Sigmoid colon (tissue), 7 donors: Measurements from ENCODE around the gene ZBTB7C. TPM values are rescaled to one million over a fixed set of nuclear protein-coding genes. Genes with fewer than 3 reads are reported as not detected.

Experiments
- DNase-seq: peaks from one replicate; pipeline ENCODE4 v3.0.0-alpha.2; 2019
- H3K27ac ChIP-seq, 4 donors: fragments of 200-600 bp; sonication (generic); one replicate each; pipeline ENCODE4 v1.5.1; 2016 to 2019; ENCODE audit warnings: mild to moderate bottlenecking in 1 of 4
- H3K27me3 ChIP-seq, 3 donors: fragments of 200-600 bp; sonication (generic); one replicate each; pipeline ENCODE4 v1.5.1; 2019; ENCODE audit warnings: mild to moderate bottlenecking in 1 of 3
- H3K36me3 ChIP-seq, 4 donors: fragments of 200-600 bp; sonication (generic); one replicate each; pipeline ENCODE4 v1.5.1; 2016 to 2019
- H3K4me1 ChIP-seq, 4 donors: fragments of 200-600 bp; sonication (generic); one replicate each; pipeline ENCODE4 v1.5.1; 2017 to 2019
- H3K4me3 ChIP-seq, 4 donors: fragments of 200-600 bp; sonication (generic); one replicate each; pipeline ENCODE4 v1.5.1; 2017 to 2019; ENCODE audit warnings: mild to moderate bottlenecking in 2 of 4, moderate library complexity in 1 of 4
- H3K9me3 ChIP-seq, 4 donors: fragments of 200-600 bp in 3 of 4; sonication (generic) in 3 of 4; one replicate each; pipeline versions ENCODE4 v1.5.1 to v1.6.1; 2013 to 2019
- EP300 ChIP-seq, 4 donors: sonication (generic); formaldehyde crosslinking; IDR thresholded peaks; one replicate each; pipeline ENCODE4 v1.6.1; 2017; ENCODE audit warnings: antibody characterized with exemption in 4 of 4
- POLR2A ChIP-seq, 2 donors: fragments of 450-650 bp; IDR thresholded peaks; one replicate each; pipeline ENCODE4 v1.6.1; 2016; ENCODE audit warnings: antibody characterized with exemption in 2 of 2, mild to moderate bottlenecking in 2 of 2, moderate library complexity in 2 of 2
- POLR2AphosphoS5 ChIP-seq, 4 donors: sonication (generic); formaldehyde crosslinking; IDR thresholded peaks; one replicate each; pipeline ENCODE4 v1.6.1; 2017; ENCODE audit warnings: antibody characterized with exemption in 4 of 4
- WGBS, 2 donors: extraction: QIAGEN DNeasy Blood & Tissue Kit; methylation state at CpG; one replicate each; pipeline ENCODE4 v1.1.7; 2013; 5-methylcytosine and 5-hydroxymethylcytosine counted together
- intact Hi-C: fragments of 100-400 bp; cut with DNase I; formaldehyde crosslinking; loops from one replicate; pipeline ENCODE4 v1.15.1; 2023
- polyA plus RNA-seq, 3 donors: library from polyadenylated mRNA; stranded (reverse); fragments of 200-250 nt; gene quantifications; one replicate each; pipeline ENCODE4 v1.2.3, GENCODE V29; 2013
- total RNA-seq, 4 donors: library from RNA; depleted of rRNA; stranded (reverse); fragments of >200 nt; gene quantifications; one replicate each; pipeline ENCODE4 v1.1.0, GENCODE V29; 2016
- TF ChIP-seq, protein P1 (sequence below), 4 experiments: fragments of 450-650 bp in 3 of 4; fragments of 200-600 bp in 1 of 4; IDR thresholded peaks; one replicate each; pipeline ENCODE4 v1.5.1; 2016 to 2019; ENCODE audit warnings: antibody characterized with exemption in 4 of 4, mild to moderate bottlenecking in 3 of 4, moderate library complexity in 2 of 4
- donor health status: healthy with polysubstance abuse.
- donor health status: Bipolar disorder and iron deficiency.
- donor health status: healthy.

The ZBTB7C gene
- total and polyA plus RNA-seq, 7 donors: 0.41 to 18.6 (median 1.7) TPM

DNA sequence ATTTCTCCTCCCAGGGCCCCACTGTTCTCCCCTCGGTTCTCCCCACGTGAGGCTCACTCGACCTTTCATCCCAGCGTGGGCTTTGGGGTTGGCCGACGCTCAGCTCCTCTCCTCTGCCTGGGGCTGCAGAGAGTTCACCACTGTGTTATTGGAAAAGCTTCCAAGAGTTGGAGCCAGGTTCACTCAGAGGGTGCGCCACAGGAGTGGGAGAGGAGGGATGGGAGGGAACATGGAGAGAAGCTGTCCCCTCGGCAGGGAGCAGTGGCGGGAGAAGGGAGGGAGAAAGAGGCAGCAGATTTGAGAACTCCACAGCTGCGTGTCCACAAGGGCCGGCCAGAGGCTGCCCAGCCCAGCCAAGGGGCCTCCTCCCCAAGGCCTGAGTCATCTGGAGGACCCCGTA is 281.6 kb downstream of the ZBTB7C start:
- no peak overlapping the region for H3K27ac ChIP-seq
- H3K36me3 ChIP-seq: no peaks in the 10 kb centered on the region
- intact Hi-C loops: no loop called here
- H3K4me1 ChIP-seq: no peaks in the 10 kb centered on the region
- no peaks in the 10 kb centered on the region for H3K27me3 ChIP-seq
- no peak overlapping the region for H3K4me3 ChIP-seq
- TF ChIP-seq POLR2AphosphoS5 (IDR thresholded peaks at IDR 0.05) (no peak), EP300 (IDR thresholded peaks at IDR 0.05) (no peak), POLR2A (IDR thresholded peaks at IDR 0.05) (no peak)
- TF ChIP-seq, protein P1, sequence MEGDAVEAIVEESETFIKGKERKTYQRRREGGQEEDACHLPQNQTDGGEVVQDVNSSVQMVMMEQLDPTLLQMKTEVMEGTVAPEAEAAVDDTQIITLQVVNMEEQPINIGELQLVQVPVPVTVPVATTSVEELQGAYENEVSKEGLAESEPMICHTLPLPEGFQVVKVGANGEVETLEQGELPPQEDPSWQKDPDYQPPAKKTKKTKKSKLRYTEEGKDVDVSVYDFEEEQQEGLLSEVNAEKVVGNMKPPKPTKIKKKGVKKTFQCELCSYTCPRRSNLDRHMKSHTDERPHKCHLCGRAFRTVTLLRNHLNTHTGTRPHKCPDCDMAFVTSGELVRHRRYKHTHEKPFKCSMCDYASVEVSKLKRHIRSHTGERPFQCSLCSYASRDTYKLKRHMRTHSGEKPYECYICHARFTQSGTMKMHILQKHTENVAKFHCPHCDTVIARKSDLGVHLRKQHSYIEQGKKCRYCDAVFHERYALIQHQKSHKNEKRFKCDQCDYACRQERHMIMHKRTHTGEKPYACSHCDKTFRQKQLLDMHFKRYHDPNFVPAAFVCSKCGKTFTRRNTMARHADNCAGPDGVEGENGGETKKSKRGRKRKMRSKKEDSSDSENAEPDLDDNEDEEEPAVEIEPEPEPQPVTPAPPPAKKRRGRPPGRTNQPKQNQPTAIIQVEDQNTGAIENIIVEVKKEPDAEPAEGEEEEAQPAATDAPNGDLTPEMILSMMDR (IDR thresholded peaks at IDR 0.05): no peak
- WGBS, 2 donors: 94 to 95% methylated on average over 12 of the region's 12 CpGs
- DNase-seq: no peak
- no peaks in the 10 kb centered on the region for H3K9me3 ChIP-seq

DNA sequence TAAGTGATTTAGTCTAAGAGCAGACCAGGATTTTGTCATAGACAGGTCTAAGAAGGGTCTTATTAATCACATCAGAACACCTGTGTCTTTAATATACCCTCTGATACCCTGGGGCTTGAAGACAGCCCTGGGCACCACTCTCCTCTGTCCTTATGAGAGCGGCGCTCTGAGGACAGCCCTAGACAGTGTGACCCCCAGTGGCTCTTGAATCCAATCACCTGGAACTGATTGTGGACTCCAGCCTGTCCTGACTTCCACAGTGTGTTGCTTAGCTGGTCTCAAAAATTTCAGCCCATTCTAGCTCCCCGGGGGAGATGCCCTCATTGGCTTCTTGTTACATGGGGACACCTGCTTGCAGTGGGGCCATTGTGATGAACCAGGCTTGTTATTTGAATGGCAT is 282.9 kb downstream of the ZBTB7C start:
- no peaks in the 10 kb centered on the region for H3K4me1 ChIP-seq
- TF ChIP-seq, protein P1 (IDR thresholded peaks at IDR 0.05): no peak
- TF ChIP-seq EP300 (IDR thresholded peaks at IDR 0.05) (no peak), POLR2A (IDR thresholded peaks at IDR 0.05) (no peak), POLR2AphosphoS5 (IDR thresholded peaks at IDR 0.05) (no peak)
- no peaks in the 10 kb centered on the region for H3K36me3 ChIP-seq
- no peak overlapping the region for H3K4me3 ChIP-seq
- WGBS, 2 donors: 82 to 94% methylated on average over 3 of the region's 3 CpGs
- H3K27ac ChIP-seq: no peak overlapping the region
- no peak for DNase-seq
- no peaks in the 10 kb centered on the region for H3K9me3 ChIP-seq
- intact Hi-C loops: no loop called here
- no peaks in the 10 kb centered on the region for H3K27me3 ChIP-seq

DNA sequence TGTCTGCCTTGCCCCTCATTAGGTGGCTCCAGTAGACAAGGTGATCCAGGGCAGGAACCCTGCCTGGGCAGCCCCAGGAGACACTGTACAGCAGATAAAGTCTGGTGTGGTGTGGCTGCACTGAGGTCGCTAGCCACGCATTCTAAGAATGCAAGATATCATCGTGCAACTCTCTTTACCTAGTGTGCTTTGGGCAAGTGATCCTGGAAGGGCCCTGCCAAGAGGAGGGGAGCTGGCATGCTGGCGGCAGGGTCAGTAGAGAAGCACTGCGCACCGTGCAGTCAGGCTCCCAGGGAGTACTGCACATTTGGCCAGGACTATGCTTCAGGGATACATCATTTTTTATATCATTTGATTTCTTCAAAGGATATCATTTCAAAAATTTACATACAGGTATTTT is 283.5 kb downstream of the ZBTB7C start:
- no peak for DNase-seq
- H3K27ac ChIP-seq: no peak overlapping the region
- no peaks in the 10 kb centered on the region for H3K9me3 ChIP-seq
- TF ChIP-seq EP300 (IDR thresholded peaks at IDR 0.05) (no peak), POLR2AphosphoS5 (IDR thresholded peaks at IDR 0.05) (no peak)
- intact Hi-C loops: no loop called here
- H3K27me3 ChIP-seq: no peaks in the 10 kb centered on the region
- H3K4me3 ChIP-seq: no peak overlapping the region
- H3K4me1 ChIP-seq: no peaks in the 10 kb centered on the region
- WGBS, 2 donors: 85 to 90% methylated on average over 6 of the region's 6 CpGs
- H3K36me3 ChIP-seq: no peaks in the 10 kb centered on the region

DNA sequence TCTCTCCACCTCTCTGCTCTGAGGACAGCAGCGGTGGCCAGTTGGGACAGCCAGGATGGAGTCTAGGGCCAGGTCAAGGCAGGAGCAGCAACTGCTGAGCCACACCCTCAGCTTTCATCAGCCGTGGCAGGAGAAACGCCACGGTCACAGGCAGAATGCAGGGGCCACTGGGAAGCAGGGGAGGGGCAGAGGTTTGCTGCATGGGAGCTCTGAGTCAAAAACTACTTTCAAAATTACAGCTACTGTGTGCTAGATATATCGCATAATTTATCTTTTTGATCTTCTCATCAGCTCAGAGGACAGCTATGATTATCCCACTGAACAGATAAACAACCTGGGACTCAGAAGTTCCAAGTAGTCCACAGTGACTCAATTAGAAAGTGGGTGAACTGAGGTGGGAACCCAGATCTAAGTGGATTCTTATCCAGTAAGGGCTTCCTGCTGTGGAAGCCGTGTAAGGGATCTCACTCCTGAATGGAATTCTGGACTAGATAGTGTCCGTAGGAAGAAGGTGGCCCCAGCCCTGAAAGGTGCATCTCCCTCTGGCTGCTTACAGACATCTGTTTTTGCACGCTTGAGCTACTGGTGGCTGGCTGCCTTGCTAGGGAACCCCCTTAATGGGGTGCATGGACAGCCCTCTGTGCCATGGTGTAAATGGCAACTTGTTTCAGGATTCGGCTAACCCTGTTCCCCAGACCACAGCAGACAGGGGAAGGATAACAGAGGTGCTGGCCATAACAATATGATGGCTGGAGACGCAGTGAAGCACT is 284.1 kb downstream of the ZBTB7C start:
- H3K4me3 ChIP-seq: no peak overlapping the region
- H3K36me3 ChIP-seq: no peaks in the 10 kb centered on the region
- H3K9me3 ChIP-seq: no peaks in the 10 kb centered on the region
- WGBS, 2 donors: 47 to 60% methylated on average over 10 of the region's 10 CpGs
- H3K27ac ChIP-seq: no peak overlapping the region
- intact Hi-C loops: no loop called here
- no peak for DNase-seq
- no peak for TF ChIP-seq POLR2AphosphoS5 (IDR thresholded peaks at IDR 0.05)
- no peak for TF ChIP-seq EP300 (IDR thresholded peaks at IDR 0.05)
- no peak for TF ChIP-seq POLR2A (IDR thresholded peaks at IDR 0.05)
- TF ChIP-seq, protein P1 (IDR thresholded peaks at IDR 0.05): no peak
- H3K4me1 ChIP-seq: no peaks in the 10 kb centered on the region
- H3K27me3 ChIP-seq: no peaks in the 10 kb centered on the region

DNA sequence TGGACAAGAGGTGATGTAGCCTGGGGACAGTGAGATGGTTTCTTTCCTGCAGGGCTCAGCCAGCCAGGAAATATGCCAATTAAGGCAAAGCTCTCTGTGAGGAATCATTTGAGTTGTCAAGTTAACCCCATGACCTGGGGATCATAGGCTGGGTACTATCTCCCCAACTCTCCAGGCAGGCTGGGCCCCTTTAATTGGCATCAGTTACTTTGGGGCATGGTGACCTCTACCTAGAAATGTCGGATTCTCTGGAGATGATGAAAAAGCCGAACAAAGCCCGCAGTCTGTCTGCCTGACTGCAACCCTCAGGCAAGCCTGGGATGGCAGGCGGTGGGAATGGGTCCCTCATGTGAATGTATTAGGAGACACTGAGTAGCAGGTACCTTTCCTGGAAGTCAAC is 285.2 kb downstream of the ZBTB7C start:
- intact Hi-C loops: loop anchor here (1.0 kb wide), 1 partner anchor 21 kb away; no protein-coding TSS in a partner anchor
- 78 to 93% methylated on average over 4 of the region's 4 CpGs for WGBS, 2 donors
- TF ChIP-seq POLR2AphosphoS5 (IDR thresholded peaks at IDR 0.05): no peak
- TF ChIP-seq, protein P1 (IDR thresholded peaks at IDR 0.05): no peak
- TF ChIP-seq EP300 (IDR thresholded peaks at IDR 0.05): no peak
- TF ChIP-seq POLR2A (IDR thresholded peaks at IDR 0.05): no peak
- Histone ChIP-seq H3K4me3 (no peak overlapping the region), H3K27me3 (no peaks in the 10 kb centered on the region), H3K36me3 (no peaks in the 10 kb centered on the region), H3K27ac (no peak overlapping the region), H3K9me3 (no peaks in the 10 kb centered on the region), H3K4me1 (no peaks in the 10 kb centered on the region)
- DNase-seq: peak; percentile 47
